Mesenchymal stem cell (in vitro differentiated cells and primary cell): ENCODE data around the gene NMD3.

Experiments
- DNase-seq: peaks from one replicate; pipeline ENCODE4 v3.0.0-alpha.2; 2013
- H2AFZ ChIP-seq: one replicate; pipeline ENCODE4 v1.6.1; 2013; ENCODE audit warnings: low read depth, mild to moderate bottlenecking, control low read depth, inconsistent platforms, low read length, moderate library complexity
- H2AK5ac ChIP-seq: 2 replicates; pipeline ENCODE4 v1.6.1; 2013; ENCODE audit warnings: low read length, moderate library complexity, mild to moderate bottlenecking, inconsistent platforms; ENCODE audit not compliant: severe bottlenecking
- H2BK120ac ChIP-seq: one replicate; pipeline ENCODE4 v1.6.1; 2013; ENCODE audit warnings: low read depth, mild to moderate bottlenecking, inconsistent platforms, low read length, moderate library complexity
- H2BK12ac ChIP-seq, 2 experiments: one replicate each; pipeline ENCODE4 v1.6.1; 2013; ENCODE audit warnings: inconsistent platforms in 2 of 2, low read length in 2 of 2, mild to moderate bottlenecking in 2 of 2, moderate library complexity in 2 of 2, control low read depth in 1 of 2
- H2BK15ac ChIP-seq: one replicate; pipeline ENCODE4 v1.6.1; 2013; ENCODE audit warnings: mild to moderate bottlenecking, low read depth, inconsistent platforms; ENCODE audit not compliant: poor library complexity, severe bottlenecking
- H2BK5ac ChIP-seq: 2 replicates; pipeline ENCODE4 v1.6.1; 2013; ENCODE audit warnings: low read depth, mild to moderate bottlenecking, low read length, control low read depth, inconsistent platforms; ENCODE audit not compliant: poor library complexity, severe bottlenecking
- H3K14ac ChIP-seq, 2 experiments: one replicate each; pipeline ENCODE4 v1.6.1; 2013; ENCODE audit warnings: inconsistent platforms in 2 of 2, low read length in 2 of 2, control low read depth in 1 of 2, mild to moderate bottlenecking in 1 of 2, moderate library complexity in 1 of 2
- H3K18ac ChIP-seq, 2 experiments: one replicate each; pipeline ENCODE4 v1.6.1; 2013; ENCODE audit warnings: inconsistent platforms in 2 of 2, low read length in 2 of 2, control low read depth in 1 of 2, low read depth in 1 of 2, mild to moderate bottlenecking in 1 of 2
- H3K23ac ChIP-seq, 2 experiments: one replicate each; pipeline ENCODE4 v1.6.1; 2013; ENCODE audit warnings: inconsistent platforms in 2 of 2, low read length in 2 of 2, mild to moderate bottlenecking in 2 of 2, moderate library complexity in 2 of 2, control low read depth in 1 of 2
- H3K27ac ChIP-seq: 2 replicates; pipeline ENCODE4 v1.5.1; 2013; ENCODE audit warnings: mild to moderate bottlenecking, moderate library complexity, low read length, control low read depth, inconsistent platforms; ENCODE audit not compliant: poor library complexity, severe bottlenecking
- H3K27me3 ChIP-seq, 2 experiments: 2 replicates each; pipeline versions ENCODE4 v1.6.1 to v1.7.0; 2013; ENCODE audit warnings: low read length in 2 of 2, mild to moderate bottlenecking in 2 of 2, moderate library complexity in 2 of 2, control low read depth in 1 of 2, inconsistent platforms in 1 of 2; ENCODE audit not compliant: control insufficient read depth in 1 of 2, insufficient read depth in 1 of 2
- H3K36me3 ChIP-seq, 2 experiments: 2 replicates each; pipeline versions ENCODE4 v1.6.1 to v1.7.0; 2013; ENCODE audit warnings: low read length in 2 of 2, control low read depth in 1 of 2, inconsistent platforms in 1 of 2, low read depth in 1 of 2, mild to moderate bottlenecking in 1 of 2; ENCODE audit not compliant: insufficient read depth in 2 of 2, control insufficient read depth in 1 of 2
- H3K4ac ChIP-seq, 2 experiments: one replicate each; pipeline ENCODE4 v1.6.1; 2013; ENCODE audit warnings: inconsistent platforms in 2 of 2, low read length in 2 of 2, mild to moderate bottlenecking in 2 of 2, moderate library complexity in 2 of 2, control low read depth in 1 of 2, low read depth in 1 of 2
- H3K4me1 ChIP-seq: 2 replicates; pipeline ENCODE4 v1.6.1; 2013; ENCODE audit warnings: low read depth, low read length, control low read depth; ENCODE audit not compliant: control insufficient read depth, insufficient read depth
- H3K4me2 ChIP-seq: 2 replicates; pipeline ENCODE4 v1.6.1; 2013; ENCODE audit warnings: low read length, mild to moderate bottlenecking, inconsistent platforms; ENCODE audit not compliant: poor library complexity, severe bottlenecking
- H3K4me3 ChIP-seq, 2 experiments: 2 replicates each; pipeline versions ENCODE4 v1.5.1 to v1.7.0; 2013; ENCODE audit warnings: low read length in 2 of 2, mild to moderate bottlenecking in 2 of 2, control low read depth in 1 of 2, low read depth in 1 of 2; ENCODE audit not compliant: insufficient read depth in 1 of 2
- H3K79me1 ChIP-seq: replicated peaks from 2 replicates; pipeline ENCODE4 v1.6.1; 2013; ENCODE audit warnings: mild to moderate bottlenecking, control low read depth, low read length, inconsistent platforms; ENCODE audit not compliant: poor library complexity, severe bottlenecking
- H3K9ac ChIP-seq: 2 replicates; pipeline ENCODE4 v1.7.0; 2013; ENCODE audit warnings: mild to moderate bottlenecking, low read length, moderate library complexity
- H3K9me3 ChIP-seq: 2 replicates; pipeline ENCODE4 v1.7.0; 2013; ENCODE audit warnings: mild to moderate bottlenecking, low read length; ENCODE audit not compliant: control insufficient read depth
- H4K8ac ChIP-seq: one replicate; pipeline ENCODE4 v1.6.1; 2013; ENCODE audit warnings: inconsistent platforms, mild to moderate bottlenecking, low read length, moderate library complexity
- H4K91ac ChIP-seq: one replicate; pipeline ENCODE4 v1.6.1; 2013; ENCODE audit warnings: mild to moderate bottlenecking, low read length, inconsistent platforms
- WGBS: methylation state at CpG from one replicate; pipeline ENCODE4 v1.1.7; 2013; ENCODE audit warnings: mixed read lengths; 5-methylcytosine and 5-hydroxymethylcytosine counted together

The NMD3 gene

GRCh38 chr3:161230621-161231171 lies 9.6 kb downstream of the NMD3 start:
- Histone ChIP-seq H2AFZ (peak overlapping the region; percentile 11), H3K18ac (no peak overlapping the region), H4K91ac (no peak overlapping the region), H3K9ac (no peak overlapping the region), H3K9me3 (no peaks in the 10 kb centered on the region), H3K23ac (no peak overlapping the region), H3K14ac (no peak overlapping the region), H3K4me2 (no peak overlapping the region), H3K79me1 (peaks cover 11% of the 10 kb centered on the region), H2AK5ac (no peak overlapping the region), H3K4me3 (no peak overlapping the region), H3K27ac (no peak overlapping the region), H3K27me3 (no peaks in the 10 kb centered on the region), H3K4me1 (peaks cover 3% of the 10 kb centered on the region), H4K8ac (no peak overlapping the region), H2BK15ac (no peak overlapping the region), H3K4ac (no peak overlapping the region), H2BK120ac (no peak overlapping the region), H3K36me3 (peaks cover 16 to 91% of the 10 kb centered on the region in 2 experiments), H2BK12ac (no peak overlapping the region), H2BK5ac (no peak overlapping the region)
- DNase-seq: no peak
- WGBS: 100% methylated on average over 2 of the region's 2 CpGs

- Histone ChIP-seq H2BK12ac (no peak overlapping the region), H3K9me3 (no peaks in the 10 kb centered on the region), H3K27me3 (no peaks in the 10 kb centered on the region), H3K4ac (no peak overlapping the region), H2BK15ac (no peak overlapping the region), H3K14ac (no peak overlapping the region), H4K8ac (no peak overlapping the region), H3K4me1 (no peaks in the 10 kb centered on the region), H2AK5ac (no peak overlapping the region), H3K9ac (no peak overlapping the region), H3K18ac (no peak overlapping the region), H4K91ac (no peak overlapping the region), H3K27ac (no peak overlapping the region), H3K4me2 (no peak overlapping the region), H3K79me1 (peaks cover 9% of the 10 kb centered on the region), H3K23ac (no peak overlapping the region), H3K36me3 (peaks cover 12 to 93% of the 10 kb centered on the region in 2 experiments), H2AFZ (no peak overlapping the region), H2BK5ac (no peak overlapping the region), H3K4me3 (no peak overlapping the region), H2BK120ac (no peak overlapping the region)
- 93% methylated on average over 2 of the region's 2 CpGs for WGBS
- no peak for DNase-seq
Observed at GRCh38 chr3:161231861-161232260, 10.8 kb downstream of the NMD3 start.

- DNase-seq: no peak
- H3K36me3 ChIP-seq: peaks cover 12 to 93% of the 10 kb centered on the region in 2 experiments
- no peak overlapping the region for H3K14ac ChIP-seq
- no peak overlapping the region for H3K4me2 ChIP-seq
- H3K27me3 ChIP-seq: no peaks in the 10 kb centered on the region
- H2BK5ac ChIP-seq: no peak overlapping the region
- H3K23ac ChIP-seq: no peak overlapping the region
- H3K4me1 ChIP-seq: no peaks in the 10 kb centered on the region
- H3K18ac ChIP-seq: no peak overlapping the region
- no peak overlapping the region for H4K8ac ChIP-seq
- H3K4ac ChIP-seq: no peak overlapping the region
- H2BK120ac ChIP-seq: no peak overlapping the region
- H2AFZ ChIP-seq: no peak overlapping the region
- H4K91ac ChIP-seq: no peak overlapping the region
- H2AK5ac ChIP-seq: no peak overlapping the region
- H3K4me3 ChIP-seq: no peak overlapping the region
- H3K9ac ChIP-seq: no peak overlapping the region
- peaks cover 14% of the 10 kb centered on the region for H3K79me1 ChIP-seq
- no peak overlapping the region for H3K27ac ChIP-seq
- no CpG with 5 or more reads among the region's 1 CpG for WGBS
- no peaks in the 10 kb centered on the region for H3K9me3 ChIP-seq
- no peak overlapping the region for H2BK15ac ChIP-seq
- H2BK12ac ChIP-seq: no peak overlapping the region
Observed at GRCh38 chr3:161233557-161233956, 12.4 kb downstream of the NMD3 start.

- no peak overlapping the region for H2AK5ac ChIP-seq
- no peak overlapping the region for H4K8ac ChIP-seq
- H3K4me1 ChIP-seq: no peaks in the 10 kb centered on the region
- peaks cover 10 to 93% of the 10 kb centered on the region in 2 experiments for H3K36me3 ChIP-seq
- no peak overlapping the region for H3K23ac ChIP-seq
- H3K79me1 ChIP-seq: peaks cover 5% of the 10 kb centered on the region
- H3K9ac ChIP-seq: no peak overlapping the region
- no CpG with 5 or more reads among the region's 2 CpGs for WGBS
- no peak overlapping the region for H3K4me2 ChIP-seq
- no peaks in the 10 kb centered on the region for H3K27me3 ChIP-seq
- H3K4ac ChIP-seq: no peak overlapping the region
- H2BK15ac ChIP-seq: no peak overlapping the region
- no peaks in the 10 kb centered on the region for H3K9me3 ChIP-seq
- H3K14ac ChIP-seq: no peak overlapping the region
- H2BK120ac ChIP-seq: no peak overlapping the region
- no peak overlapping the region for H2AFZ ChIP-seq
- no peak overlapping the region for H3K27ac ChIP-seq
- no peak overlapping the region for H2BK12ac ChIP-seq
- H4K91ac ChIP-seq: no peak overlapping the region
- no peak overlapping the region for H3K18ac ChIP-seq
- no peak for DNase-seq
- H2BK5ac ChIP-seq: no peak overlapping the region
- H3K4me3 ChIP-seq: no peak overlapping the region
Observed at GRCh38 chr3:161236240-161236639, 15.1 kb downstream of the NMD3 start.
